Activated CD8-positive, alpha-beta memory T cell treated with anti-CD3 and anti-CD28 coated beads, Interleukin-2, amount 50 U/mL, for 48 hours (primary cell): ENCODE measurements around the gene NKD1.
A peak's percentile ranks its signal among the peaks of the same experiment; 100 is the strongest.

Experiments
- DNase-seq: peaks from one replicate; pipeline ENCODE4 v3.0.0-alpha.2; 2020

NKD1 gene

GRCh38 chr16:50697881-50698767, 149.9 kb downstream of the NKD1 start:
- DNase-seq, result peak; percentile 77
